ENCODE results near the gene MYBPH.

DNA sequence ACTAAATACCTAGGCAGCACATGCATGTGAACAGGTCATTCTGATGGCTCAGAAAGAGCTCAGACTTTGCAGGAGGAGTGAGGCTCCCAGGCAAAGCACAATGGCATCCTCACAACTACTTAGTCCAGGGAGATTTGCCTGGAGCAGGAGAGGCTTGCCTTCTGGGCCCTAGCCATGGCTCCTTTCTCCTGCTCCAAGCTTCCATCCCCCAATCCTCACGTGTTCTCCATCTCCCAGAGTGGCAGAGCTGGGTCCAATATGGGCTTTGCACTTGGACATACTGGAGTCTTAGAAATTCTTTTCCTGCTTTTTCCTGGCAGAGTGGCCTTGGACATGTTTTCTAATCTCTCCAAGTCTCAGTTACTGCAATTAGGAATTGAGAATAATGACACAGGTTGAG, 15.8 kb downstream of the MYBPH start:
- TF ChIP-seq CTCF (IDR thresholded peaks at IDR 0.05) (no peak), EP300 (IDR thresholded peaks at IDR 0.05) (no peak)
